HG03139 (cell line): ENCODE measurements around the gene GDPD2.
"Not testable (repeated sequence)": the region's sequence is repeated elsewhere in the genome, so short reads cannot be mapped to it uniquely, and the experiment has no call there.

Experiments used
- ATAC-seq: cut with Tn5 transposase; IDR thresholded peaks from one replicate; pipeline ENCODE4 v1.9.1; 2021; ENCODE audit not compliant: unreplicated experiment

Gene GDPD2, protein sequence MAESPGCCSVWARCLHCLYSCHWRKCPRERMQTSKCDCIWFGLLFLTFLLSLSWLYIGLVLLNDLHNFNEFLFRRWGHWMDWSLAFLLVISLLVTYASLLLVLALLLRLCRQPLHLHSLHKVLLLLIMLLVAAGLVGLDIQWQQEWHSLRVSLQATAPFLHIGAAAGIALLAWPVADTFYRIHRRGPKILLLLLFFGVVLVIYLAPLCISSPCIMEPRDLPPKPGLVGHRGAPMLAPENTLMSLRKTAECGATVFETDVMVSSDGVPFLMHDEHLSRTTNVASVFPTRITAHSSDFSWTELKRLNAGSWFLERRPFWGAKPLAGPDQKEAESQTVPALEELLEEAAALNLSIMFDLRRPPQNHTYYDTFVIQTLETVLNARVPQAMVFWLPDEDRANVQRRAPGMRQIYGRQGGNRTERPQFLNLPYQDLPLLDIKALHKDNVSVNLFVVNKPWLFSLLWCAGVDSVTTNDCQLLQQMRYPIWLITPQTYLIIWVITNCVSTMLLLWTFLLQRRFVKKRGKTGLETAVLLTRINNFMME

GRCh38 chrX:70422851-70423341 is at the start of gene GDPD2:
Gene GDPD2 (plus strand): TSS chrX:70423314. CDS start chrX:70424985, 1,671 bp downstream.
- ATAC-seq: no peak

DNA sequence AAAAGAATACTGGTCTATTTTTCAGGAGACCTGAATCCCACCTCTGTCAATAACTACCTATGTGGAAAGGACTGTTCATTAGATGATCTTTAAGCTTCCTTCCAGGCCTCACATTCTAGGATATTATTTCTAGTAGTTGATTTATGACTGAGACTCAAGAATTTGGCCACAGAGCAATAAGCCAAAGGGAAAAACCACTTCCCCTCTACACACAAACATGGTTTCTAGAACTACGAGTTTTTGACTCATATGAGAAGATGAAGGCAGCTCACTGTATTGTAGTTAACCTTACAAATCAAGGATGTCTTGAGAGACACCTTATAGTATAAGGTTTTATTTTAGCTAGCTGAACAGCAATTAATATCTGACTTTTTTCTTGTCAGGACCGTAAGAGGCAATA is 36.9 kb upstream of the GDPD2 start:
- ATAC-seq: no peak

DNA sequence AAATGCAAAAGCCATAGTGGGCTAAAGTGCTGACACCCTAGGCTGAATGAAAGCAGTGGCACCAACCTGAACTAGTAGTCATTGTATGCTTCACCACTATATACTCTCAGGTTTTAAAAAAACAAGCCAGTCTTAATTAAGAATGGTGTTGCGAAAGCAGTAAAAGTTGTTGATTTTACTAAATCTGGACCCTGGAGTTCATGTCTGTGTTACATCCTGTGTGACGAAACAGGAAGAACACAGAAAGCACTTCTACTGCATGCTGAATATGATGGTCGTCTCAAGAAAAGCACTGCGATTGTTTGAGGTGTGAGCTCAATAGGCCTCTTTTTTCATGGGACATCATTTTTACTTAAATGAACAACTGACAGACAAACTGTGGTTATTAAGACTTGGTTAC is 24.2 kb upstream of the GDPD2 start:
- ATAC-seq: no peak

GRCh38 chrX:70400181-70400580 is 22.9 kb upstream of the GDPD2 start:
- not testable (repeated sequence) for ATAC-seq

- no peak for ATAC-seq
Observed at GRCh38 chrX:70402721-70403120, 20.4 kb upstream of the GDPD2 start.

DNA sequence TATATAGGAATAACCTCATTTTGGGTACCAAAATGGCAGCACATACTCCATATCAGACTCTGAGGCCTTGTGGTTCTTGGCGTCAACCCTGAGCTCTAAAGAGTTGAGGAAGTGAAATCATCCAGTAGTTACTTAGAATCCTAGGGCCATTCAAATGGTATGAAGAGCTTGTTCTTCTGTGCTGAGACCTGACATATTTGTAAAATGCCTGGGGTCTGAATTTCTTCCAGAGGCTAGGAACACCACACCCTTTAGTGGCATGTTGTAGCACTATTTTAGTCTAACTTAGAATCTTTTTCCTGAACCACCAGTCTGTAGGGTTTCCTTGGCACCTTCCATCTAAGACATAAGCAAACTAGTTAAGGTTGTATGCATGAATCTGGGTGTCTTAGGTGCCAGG is 18.1 kb upstream of the GDPD2 start:
- ATAC-seq: no peak

DNA sequence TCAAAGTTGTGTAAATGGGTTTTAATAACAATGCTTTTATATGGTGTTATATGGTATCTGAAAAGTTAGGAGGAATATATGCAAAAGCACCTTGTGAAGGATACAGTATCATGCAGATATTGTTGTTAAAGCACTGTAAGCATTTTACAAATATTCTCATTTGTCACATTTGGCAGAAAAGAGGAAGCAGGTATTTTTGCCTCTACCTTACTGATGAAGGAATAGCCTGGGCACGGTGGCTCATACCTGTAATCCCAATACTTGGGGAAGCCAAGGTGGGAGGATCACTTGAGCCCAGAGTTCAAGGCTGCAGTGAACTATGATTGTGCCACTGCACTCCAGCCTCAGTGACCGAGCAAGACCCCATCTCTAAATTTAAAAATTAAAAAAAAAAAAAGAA is 12.2 kb upstream of the GDPD2 start:
- no peak for ATAC-seq

DNA sequence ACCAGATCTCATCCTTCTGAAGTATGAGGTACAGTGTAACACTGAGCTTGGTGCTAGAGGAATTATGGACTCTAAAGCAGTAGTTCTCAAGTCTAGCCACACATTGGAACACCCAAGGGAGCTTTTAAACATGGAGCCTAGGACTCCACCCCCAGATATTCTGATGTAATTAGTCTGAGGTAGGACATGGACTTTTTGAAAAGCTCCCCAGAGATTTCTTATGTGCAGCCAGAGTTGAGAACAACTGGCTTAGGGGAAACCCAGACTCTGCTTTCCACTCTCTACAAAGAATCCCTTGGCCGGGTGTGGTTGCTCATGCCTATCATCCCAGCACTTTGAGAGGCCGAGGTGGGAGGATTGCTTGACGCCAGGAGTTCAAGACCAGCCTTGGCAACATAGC is 11.6 kb upstream of the GDPD2 start:
- no peak for ATAC-seq

DNA sequence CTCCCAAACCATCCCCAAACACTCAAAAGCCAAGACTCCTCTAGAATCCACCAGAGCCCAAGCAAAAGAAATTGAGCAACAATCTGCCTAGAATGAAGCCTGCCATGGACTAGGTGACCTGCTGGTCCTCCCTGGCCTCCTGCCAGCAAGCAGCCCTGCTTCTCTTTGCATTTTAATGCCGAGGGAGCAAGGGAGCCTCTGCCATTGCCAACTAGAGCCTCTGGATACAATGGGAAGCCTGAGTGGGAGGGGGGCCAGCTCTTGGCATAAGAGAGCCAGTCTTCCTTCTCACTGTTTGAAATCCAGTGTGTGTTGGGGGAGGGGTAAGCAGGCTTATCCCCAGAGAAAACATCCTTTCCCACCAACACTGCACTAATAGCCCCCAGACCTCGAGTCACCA is 1.5 kb upstream of the GDPD2 start:
- no peak for ATAC-seq

DNA sequence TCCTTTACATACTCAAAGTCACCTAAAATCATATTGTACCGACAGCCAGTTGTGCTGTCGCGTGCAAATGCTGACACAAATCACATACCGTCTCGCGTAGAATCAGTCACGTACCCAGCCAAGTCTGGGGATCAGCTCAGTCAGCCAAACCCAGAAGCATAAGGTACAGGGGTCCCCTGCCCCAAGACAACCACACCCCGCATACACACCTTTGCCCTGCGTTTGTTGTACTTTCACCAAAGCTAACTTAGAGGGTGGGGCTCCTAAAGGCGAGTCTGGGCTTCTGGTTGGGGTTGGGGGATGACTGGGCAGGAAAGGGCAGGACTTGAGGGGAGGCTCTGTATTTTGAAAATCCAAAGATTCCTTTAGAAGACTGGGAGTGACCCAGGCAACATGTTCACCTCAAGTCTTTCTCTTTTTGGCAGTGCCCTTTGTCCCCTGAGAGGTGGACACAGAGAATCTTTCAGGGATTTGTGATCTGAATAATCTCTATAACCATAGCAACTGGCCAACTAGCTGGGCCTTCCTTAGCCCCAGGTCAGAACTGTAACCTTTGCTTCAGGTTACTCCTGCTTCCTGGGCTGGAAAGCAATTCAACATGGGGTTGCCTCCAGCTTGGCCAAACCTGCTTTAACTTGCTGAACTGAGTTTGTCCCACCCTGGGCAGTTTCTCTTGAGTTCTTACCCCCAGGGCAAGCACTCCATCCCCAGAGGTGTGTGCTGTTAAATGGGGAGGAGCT is 992 bp downstream of the GDPD2 start:
- no peak for ATAC-seq

GRCh38 chrX:70424801-70425200 is 1.7 kb downstream of the GDPD2 start:
- ATAC-seq: no peak

GRCh38 chrX:70426286-70427278 is 3.5 kb downstream of the GDPD2 start:
- ATAC-seq: no peak

GRCh38 chrX:70427365-70427764 is 4.3 kb downstream of the GDPD2 start:
- no peak for ATAC-seq

GRCh38 chrX:70429759-70430158 is 6.6 kb downstream of the GDPD2 start:
- no peak for ATAC-seq

DNA sequence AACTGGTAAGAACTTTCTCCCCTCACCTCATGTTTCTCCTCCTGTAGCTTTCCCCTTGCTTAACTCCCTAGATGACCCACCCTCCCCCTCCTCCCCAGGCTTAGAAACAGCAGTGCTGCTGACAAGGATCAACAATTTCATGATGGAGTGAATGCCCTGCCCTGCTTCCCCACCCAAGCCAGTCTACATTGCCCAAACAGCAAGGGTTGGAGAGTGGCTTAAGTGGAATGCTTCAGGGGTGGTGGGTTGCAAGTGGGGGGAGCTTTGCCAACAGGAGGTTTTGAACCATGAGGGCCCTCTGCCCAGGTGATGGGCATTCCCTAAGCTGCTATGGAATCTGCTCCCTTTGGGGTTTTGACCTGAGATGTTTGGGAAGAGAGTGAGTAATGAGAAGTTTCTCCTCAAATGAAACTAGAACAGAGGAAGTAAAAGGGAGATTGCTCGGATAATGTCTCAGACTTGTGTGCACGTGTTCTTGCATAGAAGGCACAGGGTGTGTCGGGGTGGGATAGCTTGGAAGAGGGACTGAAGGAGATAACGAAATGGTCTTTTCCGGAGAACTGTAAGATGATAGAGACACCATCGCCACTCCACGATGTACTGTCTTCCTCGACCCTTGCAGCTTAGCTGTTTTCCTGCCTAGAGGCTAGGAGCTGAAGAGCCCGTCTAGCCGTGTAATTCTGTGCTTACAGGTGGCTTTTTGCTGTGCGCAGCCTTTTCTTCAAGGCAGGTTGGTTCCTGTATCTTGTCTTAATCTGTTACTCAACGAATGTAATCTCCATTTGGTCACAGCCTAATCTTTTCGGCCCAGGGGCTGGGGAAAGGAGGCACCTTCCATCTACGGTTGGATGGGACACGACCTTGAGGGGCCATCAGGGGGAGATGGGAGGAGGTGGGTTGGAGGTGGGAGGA is 10.1 kb downstream of the GDPD2 start:
- no peak for ATAC-seq

GRCh38 chrX:70433848-70434351 is 10.8 kb downstream of the GDPD2 start:
- peak; percentile 57 for ATAC-seq

GRCh38 chrX:70434352-70434866 is 11.3 kb downstream of the GDPD2 start:
- ATAC-seq: peak; percentile 52

DNA sequence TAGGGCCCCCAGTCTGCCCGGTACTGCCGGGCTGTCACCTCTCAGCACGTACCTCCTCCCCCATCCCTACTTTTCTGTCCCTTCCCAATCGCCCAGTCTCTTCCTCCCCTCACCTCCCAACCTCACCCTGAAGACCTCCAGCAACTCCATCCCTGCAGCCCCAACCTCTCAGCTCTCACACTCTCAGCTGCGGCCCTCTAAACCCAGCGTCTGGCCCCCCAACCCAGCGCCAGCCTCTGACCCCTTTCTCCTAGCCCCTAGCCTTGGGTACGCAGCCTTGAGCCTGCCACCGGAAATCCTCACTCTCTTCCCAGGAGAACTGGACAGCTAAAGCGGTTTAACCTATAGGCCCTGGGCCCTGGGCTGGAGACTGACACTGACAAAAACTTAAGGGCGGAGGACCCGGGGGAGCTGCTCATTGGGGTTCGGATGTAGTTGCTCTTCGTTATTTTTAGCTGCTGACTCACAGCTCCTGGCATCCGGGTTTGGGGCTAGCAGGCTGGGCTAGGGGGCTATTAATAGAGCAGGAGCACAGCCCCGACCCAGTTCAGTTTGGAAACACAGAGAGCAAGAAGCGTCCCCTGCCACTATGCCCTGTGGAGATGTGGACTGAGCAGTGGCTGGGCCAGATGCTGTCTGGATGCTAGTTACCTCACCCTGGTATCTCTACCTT is 11.9 kb downstream of the GDPD2 start:
- no peak for ATAC-seq

DNA sequence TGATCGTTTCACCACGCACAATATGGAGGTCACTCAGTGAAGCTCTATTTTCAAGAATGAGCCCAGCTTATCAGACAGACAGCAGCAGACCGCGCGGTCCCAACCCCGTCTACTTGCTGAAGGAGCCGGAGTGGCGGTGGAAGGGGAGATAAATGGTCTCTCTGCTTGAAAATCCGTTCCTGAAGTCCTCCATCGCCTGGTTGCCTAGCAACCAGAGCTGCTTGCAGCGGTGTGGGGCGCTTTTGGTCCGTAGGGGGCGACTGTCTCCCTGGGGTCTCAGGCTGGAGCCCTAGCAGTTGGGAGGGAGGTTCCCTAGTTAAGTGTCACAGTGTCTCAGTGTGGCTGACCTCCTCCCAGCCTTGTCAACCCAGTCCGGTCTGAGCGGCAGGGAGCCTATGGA is 13.2 kb downstream of the GDPD2 start:
- ATAC-seq: no peak
